K562 (cell line): Measurements from ENCODE around the gene ALB. TPM values are rescaled to one million over a fixed set of nuclear protein-coding genes. Genes with fewer than 3 reads are reported as not detected.
A peak's percentile ranks its signal among the peaks of the same experiment; 100 is the strongest.
"Not testable (repeated sequence)": the region's sequence is repeated elsewhere in the genome, so short reads cannot be mapped to it uniquely, and the experiment has no call there.

Experiments used
- ATAC-seq: fragments of 200-7000 bp; cut with Tn5 transposase; 3 replicates; pipeline ENCODE4 v1.9.1; 2020; ENCODE audit warnings: moderate library complexity
- Bru-seq: library from RNA; stranded (reverse); fragments of 400-500 nt; gene quantifications from one replicate; lab custom pipeline; 2021; lab: Mats Ljungman, UMichigan
- BruChase-seq, 2 experiments: library from RNA; stranded (reverse); fragments of 400-500 nt; gene quantifications; one replicate each; lab custom pipeline; 2021; lab: Mats Ljungman, UMichigan
- BruUV-seq: library from RNA; stranded (reverse); fragments of 400-500 nt; replicated peaks from 2 replicates; lab custom pipeline; 2021; lab: Mats Ljungman, UMichigan
- CTCF ChIA-PET: fragments of 300-600 bp; formaldehyde crosslinking; extraction: SDS; loops from one replicate; lab custom pipeline; 2021; ENCODE audit warnings: low intra/inter-chr PET ratio; lab: Yijun Ruan, JAX
- POLR2A ChIA-PET: fragments of 300-600, 350-650 bp; sonication (Branson Sonifier 250); formaldehyde crosslinking; extraction: SDS; loops from one replicate; lab custom pipeline; 2021; ENCODE audit warnings: antibody characterized with exemption, inconsistent platforms; lab: Yijun Ruan, JAX
- DNase-seq, 4 experiments: peaks; one replicate each; pipeline versions ENCODE4 v3.0.0 to v3.0.0-alpha.2; 2011 to 2018; ENCODE audit warnings: low spot score in 3 of 4, mixed read lengths in 3 of 4; ENCODE audit errors: extremely low read depth in 1 of 4
- FAIRE-seq: peaks from 2 replicates; lab custom pipeline; 2011; peaks lifted over from hg19 to GRCh38; lab: Jason Lieb, UNC
- H2AFZ ChIP-seq: 2 replicates; pipeline ENCODE4 v1.6.0; 2011; ENCODE audit warnings: low read depth, low read length, control low read depth, inconsistent platforms
- H3K27ac ChIP-seq: fragments of 200-600 bp; 3 replicates; pipeline ENCODE4 v1.8.0; 2011; ENCODE audit warnings: low read depth, mild to moderate bottlenecking, control low read depth, inconsistent platforms, low read length, moderate library complexity, mixed read lengths; ENCODE audit errors: extremely low read depth
- H3K27me3 ChIP-seq, 2 experiments: fragments of 300-600 bp in 1 of 2; 2 replicates in 1 of 2; 3 replicates in 1 of 2; pipeline versions ENCODE4 v1.6.0 to v1.8.0; 2011; ENCODE audit warnings: inconsistent platforms in 2 of 2, low read length in 2 of 2, mild to moderate bottlenecking in 1 of 2, mixed read lengths in 1 of 2, moderate library complexity in 1 of 2; ENCODE audit not compliant: control insufficient read depth in 2 of 2, insufficient read depth in 2 of 2
- H3K36me3 ChIP-seq: fragments of 300-600 bp; 3 replicates; pipeline ENCODE4 v1.8.0; 2011; ENCODE audit warnings: mild to moderate bottlenecking, low read length, inconsistent platforms; ENCODE audit not compliant: control insufficient read depth, insufficient read depth
- H3K4me1 ChIP-seq, 2 experiments: fragments of 200-600 bp in 1 of 2; replicated peaks in 1 of 2; 2 replicates in 1 of 2; 3 replicates in 1 of 2; pipeline versions ENCODE4 v1.5.1 to v1.8.0; 2011; ENCODE audit warnings: inconsistent platforms in 2 of 2, low read length in 2 of 2, mild to moderate bottlenecking in 1 of 2, mixed read lengths in 1 of 2, moderate library complexity in 1 of 2; ENCODE audit not compliant: control insufficient read depth in 2 of 2, insufficient read depth in 2 of 2
- H3K4me2 ChIP-seq: 2 replicates; pipeline ENCODE4 v1.6.1; 2011; ENCODE audit warnings: low read length, control low read depth, inconsistent platforms, mixed read lengths; ENCODE audit not compliant: insufficient read depth
- H3K4me3 ChIP-seq: fragments of 200-600 bp; sonication (generic), shearing (Covaris generic); 2 replicates; pipeline ENCODE4 v1.5.1; 2016; ENCODE audit warnings: control low read depth, inconsistent platforms
- H3K79me2 ChIP-seq: fragments of 200-600 bp; 3 replicates; pipeline ENCODE4 v1.8.0; 2011; ENCODE audit warnings: low read length, inconsistent platforms; ENCODE audit not compliant: control insufficient read depth, insufficient read depth
- H3K9ac ChIP-seq, 2 experiments: 2 replicates each; pipeline versions ENCODE4 v1.6.0 to v1.6.1; 2011; ENCODE audit warnings: low read depth in 2 of 2, low read length in 2 of 2, control low read depth in 1 of 2, inconsistent platforms in 1 of 2, mild to moderate bottlenecking in 1 of 2, mixed read lengths in 1 of 2; ENCODE audit not compliant: insufficient read depth in 1 of 2
- H3K9me1 ChIP-seq: one replicate; pipeline ENCODE4 v1.6.0; 2011; ENCODE audit warnings: inconsistent platforms, mild to moderate bottlenecking, low read length, moderate library complexity; ENCODE audit not compliant: control insufficient read depth, insufficient read depth
- H3K9me3 ChIP-seq: replicated peaks from 2 replicates; pipeline ENCODE4 v1.5.1; 2011; ENCODE audit warnings: low read depth, low read length, inconsistent platforms; ENCODE audit not compliant: control insufficient read depth, insufficient read depth
- H4K20me1 ChIP-seq: replicated peaks from 2 replicates; pipeline ENCODE4 v1.6.1; 2011; ENCODE audit warnings: low read length, inconsistent platforms, mixed read lengths; ENCODE audit not compliant: control insufficient read depth, insufficient read depth
- FOXA3 ChIP-seq, 2 experiments: fragments of 450-650 bp in 1 of 2; sonication (generic) in 1 of 2; formaldehyde crosslinking; IDR thresholded peaks in 1 of 2; conservative IDR thresholded peaks in 1 of 2; 2 replicates each; pipeline versions ENCODE4 v1.4.0 to v1.8.0; 2020 to 2022; ENCODE audit warnings: mild to moderate bottlenecking in 2 of 2, missing genetic modification reagents in 1 of 2
- MEF2D ChIP-seq: conservative IDR thresholded peaks from 2 replicates; pipeline ENCODE4 v1.6.1; 2016; ENCODE audit warnings: low read depth, missing genetic modification characterization, missing compliant biosample characterization
- YBX1 ChIP-seq: fragments of 450-650 bp; IDR thresholded peaks from 2 replicates; pipeline ENCODE4 v1.7.1; 2016; ENCODE audit warnings: mild to moderate bottlenecking
- WGBS: fragments of 100-300 bp; shearing (Covaris generic); methylation state at CpG from one replicate; pipeline ENCODE4 v1.1.6; 2016; ENCODE audit warnings: low coverage, mixed read lengths; ENCODE audit not compliant: insufficient coverage; ENCODE audit errors: missing lambda C conversion rate; 5-methylcytosine and 5-hydroxymethylcytosine counted together
- in situ Hi-C: fragments of 300-500 bp; cut with MboI; formaldehyde crosslinking; loops from 4 replicates; pipeline ENCODE4 v1.15.0; 2018; ENCODE audit warnings: inconsistent platforms, mixed read lengths
- intact Hi-C: fragments of 100-400 bp; cut with micrococcal nuclease; formaldehyde crosslinking; loops from 2 replicates; pipeline ENCODE4 v1.14.2; 2022
- long read RNA-seq, 3 experiments: library from polyadenylated mRNA in 2 of 3; library from RNA in 1 of 3; unstranded in 2 of 3; stranded (forward) in 1 of 3; transcript quantifications; one replicate each; pipeline ENCODE4 v2.0.0, GENCODE V29; 2019 to 2022
- polyA minus RNA-seq, 3 experiments: library from RNA; depleted of rRNA, polyadenylated mRNA; stranded (reverse); fragments of >200 nt; gene quantifications; 2 replicates each; pipeline ENCODE4 v1.2.3, GENCODE V29; 2011
- polyA plus RNA-seq, 8 experiments: library from polyadenylated mRNA; depleted of rRNA in 4 of 8; stranded (reverse) in 5 of 8; unstranded in 3 of 8; fragments of >200 nt; fragmentation: Nextera tagmentation in 2 of 8; fragmentation: Illumina TruSeq in 1 of 8; extraction: Ambion mirVana in 2 of 8; extraction: Trizol in 1 of 8; gene quantifications; 2 replicates each; pipeline versions ENCODE4 v1.2.1 to v1.2.3, GENCODE V29; 2011 to 2014; ENCODE audit warnings: inconsistent platforms in 1 of 8, missing spikeins in 1 of 8
- total RNA-seq, 7 experiments: library from RNA; depleted of rRNA in 6 of 7; stranded (reverse); fragments of >200 nt in 6 of 7; fragmentation: Illumina TruSeq in 2 of 7; extraction: Trizol in 2 of 7; gene quantifications; 2 replicates each; pipeline versions ENCODE4 v1.2.1 to v1.2.3, GENCODE V29; 2011 to 2021; ENCODE audit warnings: low replicate concordance in 1 of 7
- TF ChIP-seq, protein P1 (sequence below), 2 experiments: IDR thresholded peaks; 2 replicates each; pipeline ENCODE4 v1.6.1; 2012; ENCODE audit warnings: improper control_type of control experiment in 2 of 2, low read depth in 2 of 2, low read length in 2 of 2, borderline replicate concordance in 1 of 2

ALB gene
- not detected in 2 replicates for total RNA-seq (2011; cell fraction: chromatin; rRNA removed; ENCODE audit: low replicate concordance)
- total RNA-seq (2011; cell fraction: nucleolus; rRNA removed) = not detected in 2 replicates
- total RNA-seq (2011; cell fraction: nucleoplasm; rRNA removed) = not detected in 2 replicates
- total RNA-seq (2014; rRNA removed) (0.12 TPM in 1 of 2 replicates, not detected in the other), total RNA-seq (2014; rRNA removed; fragmentation: Illumina TruSeq; extraction: Trizol) (0.18 and 0.38 TPM in 2 replicates), total RNA-seq (2015; rRNA removed; fragmentation: Illumina TruSeq; extraction: Trizol) (0.14 and 0.30 TPM in 2 replicates), total RNA-seq (2021) (18.5 and 24.2 TPM in 2 replicates), polyA plus RNA-seq (2011; rRNA removed) (not detected in 2 replicates), polyA plus RNA-seq (2014; fragmentation: Illumina TruSeq; extraction: Trizol) (0.40 TPM in 1 of 2 replicates, not detected in the other), polyA plus RNA-seq (2014; fragmentation: Nextera tagmentation; extraction: Ambion mirVana) (under 1 TPM; 0.04 to 0.20 TPM), polyA plus RNA-seq (2014; rRNA removed) (0.07 and 0.37 TPM in 2 replicates), polyA minus RNA-seq (2011; rRNA and poly(A)+ RNA removed) (0.15 TPM in 1 of 2 replicates, not detected in the other), Bru-seq, nascent RNA (percentile 12 among the genes with signal in this experiment), BruChase-seq, experiment 1, labeled RNA remaining after a 2-hour chase (percentile 11 among the genes with signal in this experiment), BruChase-seq, experiment 2, labeled RNA remaining after a 6-hour chase (percentile 13 among the genes with signal in this experiment)
- 0.09 TPM in 1 of 2 replicates, not detected in the other for polyA plus RNA-seq (2011; cell fraction: cytosol; rRNA removed)
- polyA plus RNA-seq (2011; cell fraction: nucleus; rRNA removed) = 0.22 TPM in 1 of 2 replicates, not detected in the other
- polyA plus RNA-seq (2012) = 0.25 and 0.83 TPM in 2 replicates
- 49.8 TPM in 1 of 2 replicates, not detected in the other for polyA minus RNA-seq (2011; cell fraction: cytosol; rRNA and poly(A)+ RNA removed)
- not detected in 2 replicates for polyA minus RNA-seq (2011; cell fraction: nucleus; rRNA and poly(A)+ RNA removed)
- long read RNA-seq, experiment 1 = 0 reads
- long read RNA-seq, experiment 2 = 0 reads
- long read RNA-seq, experiment 3 = 0 reads

DNA sequence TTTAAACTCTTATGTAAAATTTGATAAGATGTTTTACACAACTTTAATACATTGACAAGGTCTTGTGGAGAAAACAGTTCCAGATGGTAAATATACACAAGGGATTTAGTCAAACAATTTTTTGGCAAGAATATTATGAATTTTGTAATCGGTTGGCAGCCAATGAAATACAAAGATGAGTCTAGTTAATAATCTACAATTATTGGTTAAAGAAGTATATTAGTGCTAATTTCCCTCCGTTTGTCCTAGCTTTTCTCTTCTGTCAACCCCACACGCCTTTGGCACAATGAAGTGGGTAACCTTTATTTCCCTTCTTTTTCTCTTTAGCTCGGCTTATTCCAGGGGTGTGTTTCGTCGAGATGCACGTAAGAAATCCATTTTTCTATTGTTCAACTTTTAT, at the start of gene ALB:
Gene ALB, plus strand, starts transcription at position 246 of the 400 bp plus-strand sequence. Its CDS starts 41 bp downstream, at position 287.
- CTCF ChIA-PET = no interaction called here
- no TSS peak for BruUV-seq
- no peak for TF ChIP-seq MEF2D (tag)
- no peak for TF ChIP-seq YBX1
- no peak for TF ChIP-seq FOXA3 (CRISPR knock-in tag; conservative IDR thresholded peaks at IDR 0.05 in 1 of 2, IDR thresholded peaks at IDR 0.05 in 1 of 2)
- TF ChIP-seq, protein P1, sequence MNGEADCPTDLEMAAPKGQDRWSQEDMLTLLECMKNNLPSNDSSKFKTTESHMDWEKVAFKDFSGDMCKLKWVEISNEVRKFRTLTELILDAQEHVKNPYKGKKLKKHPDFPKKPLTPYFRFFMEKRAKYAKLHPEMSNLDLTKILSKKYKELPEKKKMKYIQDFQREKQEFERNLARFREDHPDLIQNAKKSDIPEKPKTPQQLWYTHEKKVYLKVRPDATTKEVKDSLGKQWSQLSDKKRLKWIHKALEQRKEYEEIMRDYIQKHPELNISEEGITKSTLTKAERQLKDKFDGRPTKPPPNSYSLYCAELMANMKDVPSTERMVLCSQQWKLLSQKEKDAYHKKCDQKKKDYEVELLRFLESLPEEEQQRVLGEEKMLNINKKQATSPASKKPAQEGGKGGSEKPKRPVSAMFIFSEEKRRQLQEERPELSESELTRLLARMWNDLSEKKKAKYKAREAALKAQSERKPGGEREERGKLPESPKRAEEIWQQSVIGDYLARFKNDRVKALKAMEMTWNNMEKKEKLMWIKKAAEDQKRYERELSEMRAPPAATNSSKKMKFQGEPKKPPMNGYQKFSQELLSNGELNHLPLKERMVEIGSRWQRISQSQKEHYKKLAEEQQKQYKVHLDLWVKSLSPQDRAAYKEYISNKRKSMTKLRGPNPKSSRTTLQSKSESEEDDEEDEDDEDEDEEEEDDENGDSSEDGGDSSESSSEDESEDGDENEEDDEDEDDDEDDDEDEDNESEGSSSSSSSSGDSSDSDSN (IDR thresholded peaks at IDR 0.05; ENCODE audit: borderline replicate concordance in 1 of 2, low read depth in 2 of 2, low read length in 2 of 2) = no peak
- TF ChIP-seq, all 486 proteins: peak for 0

DNA sequence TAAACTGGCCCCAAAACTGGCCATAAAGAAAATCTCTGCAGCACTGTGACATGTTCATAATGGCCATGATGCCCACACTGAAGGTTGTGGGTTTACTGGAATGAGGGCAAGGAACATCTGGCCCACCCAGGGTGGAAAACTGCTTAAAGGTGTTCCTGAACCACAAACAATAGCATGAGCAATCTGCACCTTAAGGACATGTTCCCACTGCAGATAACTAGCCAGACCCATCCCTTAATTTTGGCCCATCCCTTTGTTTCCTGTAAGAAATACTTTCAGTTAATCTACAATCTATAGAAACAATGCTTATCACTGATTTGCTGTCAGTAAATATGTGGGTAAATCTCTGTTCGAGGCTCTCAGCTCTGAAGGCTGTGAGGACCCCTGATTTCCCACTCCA, 46.9 kb upstream of the ALB start:
- H3K27ac ChIP-seq, H3K27me3 ChIP-seq, in situ Hi-C loops, H3K4me1 ChIP-seq, H3K9me1 ChIP-seq, H3K4me2 ChIP-seq, H3K36me3 ChIP-seq, FAIRE-seq, H3K79me2 ChIP-seq, intact Hi-C loops, DNase-seq, H3K9me3 ChIP-seq, H2AFZ ChIP-seq, POLR2A ChIA-PET, BruUV-seq, H3K4me3 ChIP-seq, CTCF ChIA-PET, H4K20me1 ChIP-seq, ATAC-seq, H3K9ac ChIP-seq: not testable (repeated sequence)
- 8% methylated on average over 1 of the region's 1 CpG for WGBS

More for the DNA sequence above, at the start of gene ALB:
- Histone ChIP-seq H3K9me3 (no peaks in the 10 kb centered on the region), H3K9ac (no peak within 1 kb of the TSS), H3K36me3 (no peaks in the 10 kb centered on the region), H4K20me1 (no peaks in the 10 kb centered on the region), H3K4me2 (no peak within 1 kb of the TSS), H3K4me3 (no peak within 1 kb of the TSS), H3K9me1 (no peaks in the 10 kb centered on the region), H3K4me1 (no peaks in the 10 kb centered on the region), H2AFZ (no peak within 1 kb of the TSS), H3K79me2 (no peaks in the 10 kb centered on the region), H3K27ac (no peak within 1 kb of the TSS), H3K27me3 (no peaks in the 10 kb centered on the region)
- 42% methylated on average over 7 of the region's 7 CpGs for WGBS
- FAIRE-seq (no peak), DNase-seq (no peak), ATAC-seq (no peak)
- POLR2A ChIA-PET = no interaction called here
- intact Hi-C loops = no loop called here
- in situ Hi-C loops = no loop called here
